ENCODE measurements around the gene SLX4IP.

Gene SLX4IP

GRCh38 chr20:10504608-10504993 is 69.5 kb downstream of the SLX4IP start:
- in situ Hi-C loops (cut with HindIII; ENCODE audit: low pct_ligation_motif_present, low sequenced_read_pairs) = no loop called here
- no peak for DNase-seq
- Histone ChIP-seq H3K36me3 (replicated peaks) (no peaks in the 10 kb centered on the region), H3K27me3 (replicated peaks) (no peaks in the 10 kb centered on the region), H3K27ac (no peak overlapping the region), H3K4me3 (ENCODE audit: low read depth, low read length) (no peak overlapping the region)
- TF ChIP-seq, protein P1, sequence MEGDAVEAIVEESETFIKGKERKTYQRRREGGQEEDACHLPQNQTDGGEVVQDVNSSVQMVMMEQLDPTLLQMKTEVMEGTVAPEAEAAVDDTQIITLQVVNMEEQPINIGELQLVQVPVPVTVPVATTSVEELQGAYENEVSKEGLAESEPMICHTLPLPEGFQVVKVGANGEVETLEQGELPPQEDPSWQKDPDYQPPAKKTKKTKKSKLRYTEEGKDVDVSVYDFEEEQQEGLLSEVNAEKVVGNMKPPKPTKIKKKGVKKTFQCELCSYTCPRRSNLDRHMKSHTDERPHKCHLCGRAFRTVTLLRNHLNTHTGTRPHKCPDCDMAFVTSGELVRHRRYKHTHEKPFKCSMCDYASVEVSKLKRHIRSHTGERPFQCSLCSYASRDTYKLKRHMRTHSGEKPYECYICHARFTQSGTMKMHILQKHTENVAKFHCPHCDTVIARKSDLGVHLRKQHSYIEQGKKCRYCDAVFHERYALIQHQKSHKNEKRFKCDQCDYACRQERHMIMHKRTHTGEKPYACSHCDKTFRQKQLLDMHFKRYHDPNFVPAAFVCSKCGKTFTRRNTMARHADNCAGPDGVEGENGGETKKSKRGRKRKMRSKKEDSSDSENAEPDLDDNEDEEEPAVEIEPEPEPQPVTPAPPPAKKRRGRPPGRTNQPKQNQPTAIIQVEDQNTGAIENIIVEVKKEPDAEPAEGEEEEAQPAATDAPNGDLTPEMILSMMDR (IDR thresholded peaks at IDR 0.05; ENCODE audit: low read depth, low read length, missing control alignments) = no peak

DNA sequence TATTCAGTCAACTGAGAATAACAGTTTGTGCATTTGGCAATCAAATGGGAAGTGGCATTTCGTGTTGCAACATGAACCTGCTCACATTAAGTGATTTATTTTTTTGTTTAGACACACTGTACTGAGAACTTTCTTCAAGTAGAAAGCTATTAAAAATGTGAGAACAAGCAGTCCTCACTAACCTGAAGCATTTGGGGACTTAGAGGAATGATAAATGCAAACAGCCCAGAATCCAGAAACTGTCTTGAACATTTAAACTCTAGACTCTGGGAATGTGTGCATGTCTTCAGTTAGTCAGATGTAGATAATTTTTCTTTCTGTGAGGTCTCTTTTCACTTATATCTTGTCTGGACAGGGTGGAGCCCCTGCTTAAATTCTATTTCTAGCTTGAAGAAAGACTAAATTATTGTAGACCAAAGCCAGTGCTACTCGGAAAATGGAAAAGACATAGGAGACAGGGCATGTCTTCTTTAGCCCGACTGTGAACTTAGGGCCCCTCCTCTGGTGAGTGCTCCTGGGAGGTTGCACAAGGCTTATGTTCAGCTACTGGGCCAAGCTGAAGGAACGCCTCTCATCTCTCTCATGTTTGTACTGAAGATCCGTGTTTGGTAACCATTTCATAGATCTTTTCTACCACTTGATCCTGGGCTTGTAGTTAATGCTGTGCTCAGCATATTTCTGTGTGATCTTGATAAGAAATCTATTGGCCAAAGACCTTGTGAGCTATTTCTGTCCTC is 70.1 kb downstream of the SLX4IP start:
- no peak for DNase-seq
- H3K27ac ChIP-seq = no peak overlapping the region

GRCh38 chr20:10505827-10506226 is 70.7 kb downstream of the SLX4IP start:
- Histone ChIP-seq H3K36me3 (replicated peaks) (no peaks in the 10 kb centered on the region), H3K27me3 (replicated peaks) (no peaks in the 10 kb centered on the region), H3K27ac (no peak overlapping the region), H3K4me3 (ENCODE audit: low read depth, low read length) (no peak overlapping the region)
- in situ Hi-C loops (cut with HindIII; ENCODE audit: low pct_ligation_motif_present, low sequenced_read_pairs) = no loop called here
- TF ChIP-seq, protein P1 (IDR thresholded peaks at IDR 0.05; ENCODE audit: low read depth, low read length, missing control alignments) = no peak
- DNase-seq = no peak

More for the DNA sequence above, 70.1 kb downstream of the SLX4IP start:
- Histone ChIP-seq H3K36me3 (replicated peaks) (no peaks in the 10 kb centered on the region), H3K4me3 (ENCODE audit: low read depth, low read length) (no peak overlapping the region), H3K27me3 (replicated peaks) (no peaks in the 10 kb centered on the region)
- in situ Hi-C loops (cut with HindIII; ENCODE audit: low pct_ligation_motif_present, low sequenced_read_pairs) = no loop called here
- TF ChIP-seq, protein P1 (IDR thresholded peaks at IDR 0.05; ENCODE audit: low read depth, low read length, missing control alignments) = no peak

DNA sequence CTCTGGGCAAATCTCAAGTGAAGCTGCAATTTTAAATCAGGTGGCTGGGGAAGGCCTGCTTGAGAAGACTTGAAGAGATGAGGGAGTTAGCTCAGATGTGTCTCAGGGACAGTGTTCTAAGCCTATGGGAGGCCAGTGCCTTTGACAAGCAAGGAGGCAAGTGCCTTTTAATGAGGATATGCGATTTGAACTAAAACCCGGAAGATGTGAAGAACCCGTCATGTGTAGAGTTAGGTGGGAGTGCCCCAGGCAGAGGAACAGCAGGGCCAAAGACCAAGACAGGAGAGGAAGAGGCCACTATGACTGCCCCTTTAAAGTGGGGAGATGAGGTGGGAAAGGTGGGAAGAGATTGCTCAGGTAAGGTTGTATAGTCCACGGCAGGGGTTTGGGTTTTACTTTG is 71.9 kb downstream of the SLX4IP start:
- no peaks in the 10 kb centered on the region for H3K36me3 ChIP-seq (replicated peaks)
- no peak overlapping the region for H3K4me3 ChIP-seq (ENCODE audit: low read depth, low read length)
- no peak for DNase-seq
- no peak overlapping the region for H3K27ac ChIP-seq
- in situ Hi-C loops (cut with HindIII; ENCODE audit: low pct_ligation_motif_present, low sequenced_read_pairs) = no loop called here
- no peaks in the 10 kb centered on the region for H3K27me3 ChIP-seq (replicated peaks)
- TF ChIP-seq, protein P1 (IDR thresholded peaks at IDR 0.05; ENCODE audit: low read depth, low read length, missing control alignments) = no peak

GRCh38 chr20:10508060-10508459 is 73.0 kb downstream of the SLX4IP start:
- DNase-seq = no peak
- Histone ChIP-seq H3K4me3 (ENCODE audit: low read depth, low read length) (no peak overlapping the region), H3K27ac (no peak overlapping the region), H3K27me3 (replicated peaks) (no peaks in the 10 kb centered on the region), H3K36me3 (replicated peaks) (no peaks in the 10 kb centered on the region)
- TF ChIP-seq, protein P1 (IDR thresholded peaks at IDR 0.05; ENCODE audit: low read depth, low read length, missing control alignments) = no peak
- in situ Hi-C loops (cut with HindIII; ENCODE audit: low pct_ligation_motif_present, low sequenced_read_pairs) = no loop called here
